Measurements from ENCODE around the gene CLEC19A.
"Not testable (repeated sequence)": the region's sequence is repeated elsewhere in the genome, so short reads cannot be mapped to it uniquely, and the experiment has no call there.

Gene CLEC19A

GRCh38 chr16:19287241-19287640 is 1.7 kb downstream of the CLEC19A start:
- no peak for DNase-seq

GRCh38 chr16:19288872-19289799 is 3.6 kb downstream of the CLEC19A start:
- DNase-seq, result no peak

GRCh38 chr16:19289811-19290485 is 4.4 kb downstream of the CLEC19A start:
- DNase-seq, result no peak

- DNase-seq, result no peak
Observed at GRCh38 chr16:19290860-19291259, 5.3 kb downstream of the CLEC19A start.

GRCh38 chr16:19291475-19291874 is 5.9 kb downstream of the CLEC19A start:
- DNase-seq, result no peak

GRCh38 chr16:19292186-19292585 is 6.7 kb downstream of the CLEC19A start:
- no peak for DNase-seq

- DNase-seq, result peak; percentile 2
Observed at GRCh38 chr16:19294156-19294649, 8.7 kb downstream of the CLEC19A start.

- DNase-seq, result no peak
Observed at GRCh38 chr16:19295393-19295792, 9.9 kb downstream of the CLEC19A start.

GRCh38 chr16:19297454-19297853 is 11.9 kb downstream of the CLEC19A start:
- no peak for DNase-seq

- no peak for DNase-seq
Observed at GRCh38 chr16:19299565-19299964, 14.0 kb downstream of the CLEC19A start.

GRCh38 chr16:19301931-19302330 is 16.4 kb downstream of the CLEC19A start:
- no peak for DNase-seq

- no peak for DNase-seq
Observed at GRCh38 chr16:19304750-19305149, 19.2 kb downstream of the CLEC19A start.

GRCh38 chr16:19305443-19305842 is 19.9 kb downstream of the CLEC19A start:
- DNase-seq, result no peak

GRCh38 chr16:19307587-19308241 is 22.2 kb downstream of the CLEC19A start:
- DNase-seq, result no peak

GRCh38 chr16:19308392-19308791 is 22.9 kb downstream of the CLEC19A start:
- no peak for DNase-seq

- no peak for DNase-seq
Observed at GRCh38 chr16:19309178-19309577, 23.6 kb downstream of the CLEC19A start.

- no peak for DNase-seq
Observed at GRCh38 chr16:19314718-19315425, 29.3 kb downstream of the CLEC19A start.

- no peak for DNase-seq
Observed at GRCh38 chr16:19315889-19316433, 30.4 kb downstream of the CLEC19A start.

- no peak for DNase-seq
Observed at GRCh38 chr16:19316846-19317245, 31.3 kb downstream of the CLEC19A start.

GRCh38 chr16:19321186-19321585 is 35.7 kb downstream of the CLEC19A start:
- DNase-seq, result not testable (repeated sequence)

- DNase-seq, result no peak
Observed at GRCh38 chr16:19323596-19323995, 38.1 kb downstream of the CLEC19A start.

- DNase-seq, result no peak
Observed at GRCh38 chr16:19328364-19328763, 42.8 kb downstream of the CLEC19A start.
